Activated naive CD4-positive, alpha-beta T cell treated with anti-CD3 and anti-CD28 coated beads, Interleukin-2, amount 50 U/mL, for 16 hours (primary cell): Measurements from ENCODE around the gene MIER2.

Experiments
- DNase-seq: peaks from one replicate; pipeline ENCODE4 v3.0.0-alpha.2; 2020

The MIER2 gene

GRCh38 chr19:328025-328505, 16.5 kb downstream of the MIER2 start:
- no peak for DNase-seq

GRCh38 chr19:327291-328024, 17.1 kb downstream of the MIER2 start:
- DNase-seq, result no peak

GRCh38 chr19:326871-327270, 17.7 kb downstream of the MIER2 start:
- no peak for DNase-seq

DNA sequence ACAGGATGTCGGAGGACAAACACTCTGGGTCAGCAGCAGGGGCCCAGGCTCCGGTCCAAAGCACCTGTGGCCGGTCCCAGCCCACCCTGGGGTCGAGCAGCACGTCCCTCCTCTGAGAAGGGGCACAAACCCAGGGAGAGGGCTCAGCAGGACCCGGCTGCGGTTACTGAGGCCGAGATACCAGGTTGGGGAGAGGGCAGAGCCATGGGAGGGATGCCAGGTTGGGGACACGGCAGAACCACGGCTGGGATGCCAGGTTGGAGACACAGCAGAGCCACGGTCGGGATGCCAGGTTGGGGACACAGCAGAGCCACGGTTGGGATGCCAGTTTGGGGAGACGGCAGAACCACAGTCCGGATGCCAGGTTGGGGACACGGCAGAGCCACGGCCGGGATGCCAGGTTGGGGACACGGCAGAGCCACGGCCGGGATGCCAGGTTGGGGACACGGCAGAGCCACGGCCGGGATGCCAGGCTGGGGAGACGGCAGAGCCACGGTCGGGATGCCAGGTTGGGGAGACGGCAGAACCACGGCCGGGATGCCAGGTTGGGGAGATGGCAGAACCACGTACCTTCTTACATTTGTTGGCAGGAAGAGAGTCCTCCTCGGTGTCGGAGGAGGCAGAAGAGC, 18.5 kb downstream of the MIER2 start:
- DNase-seq, result no peak

- no peak for DNase-seq
Measured at GRCh38 chr19:325173-325936, 19.2 kb downstream of the MIER2 start.

GRCh38 chr19:324716-325115, 19.9 kb downstream of the MIER2 start:
- DNase-seq, result no peak

GRCh38 chr19:322616-323015, 22.0 kb downstream of the MIER2 start:
- no peak for DNase-seq

GRCh38 chr19:318509-318774, 26.2 kb downstream of the MIER2 start:
- no peak for DNase-seq

- no peak for DNase-seq
Measured at GRCh38 chr19:317710-318508, 26.7 kb downstream of the MIER2 start.

DNA sequence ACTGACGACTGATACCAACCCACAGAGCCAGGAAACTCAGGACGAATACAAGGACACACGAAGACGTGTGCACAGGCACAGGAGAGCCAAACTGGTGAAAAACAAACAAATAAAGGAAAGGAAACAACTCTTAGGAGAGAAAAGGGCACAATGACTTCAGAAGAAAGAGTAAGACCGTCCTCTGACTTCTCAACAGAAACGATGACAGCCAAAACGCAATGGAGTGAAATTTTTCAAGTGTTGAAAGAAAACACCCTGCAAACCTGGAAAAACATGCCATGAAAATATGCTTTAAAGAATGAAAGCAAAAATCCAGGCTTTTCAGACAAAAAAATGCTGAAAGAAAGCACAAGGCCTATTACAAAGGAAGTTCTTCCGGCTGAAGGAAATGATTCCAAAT, 28.8 kb downstream of the MIER2 start:
- DNase-seq, result no peak

GRCh38 chr19:313988-314815, 30.4 kb downstream of the MIER2 start:
- DNase-seq, result no peak

- DNase-seq, result no peak
Measured at GRCh38 chr19:313169-313987, 31.2 kb downstream of the MIER2 start.

DNA sequence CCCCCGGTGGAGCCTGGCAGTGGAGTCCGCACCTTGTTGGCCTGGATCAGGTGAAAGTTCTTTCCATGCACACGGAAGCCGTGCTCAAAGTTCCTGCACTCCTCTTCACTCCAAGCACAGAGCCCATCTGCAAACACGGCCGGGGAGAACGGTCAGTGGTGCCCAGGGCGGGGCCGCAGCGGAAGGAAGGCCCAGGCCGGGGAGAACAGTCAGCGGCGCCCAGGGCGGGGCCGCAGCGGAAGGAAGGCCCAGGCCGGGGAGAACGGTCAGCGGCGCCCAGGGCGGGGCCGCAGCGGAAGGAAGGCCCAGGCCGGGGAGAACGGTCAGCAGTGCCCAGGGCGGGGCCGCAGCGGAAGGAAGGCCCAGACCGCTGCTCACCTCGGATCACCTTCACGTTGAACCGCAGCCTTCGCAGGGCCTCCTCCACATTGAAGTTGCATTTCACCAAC, 32.8 kb downstream of the MIER2 start:
- no peak for DNase-seq

GRCh38 chr19:310781-311496, 33.7 kb downstream of the MIER2 start:
- DNase-seq, result no peak

GRCh38 chr19:310141-310651, 34.4 kb downstream of the MIER2 start:
- DNase-seq, result no peak

DNA sequence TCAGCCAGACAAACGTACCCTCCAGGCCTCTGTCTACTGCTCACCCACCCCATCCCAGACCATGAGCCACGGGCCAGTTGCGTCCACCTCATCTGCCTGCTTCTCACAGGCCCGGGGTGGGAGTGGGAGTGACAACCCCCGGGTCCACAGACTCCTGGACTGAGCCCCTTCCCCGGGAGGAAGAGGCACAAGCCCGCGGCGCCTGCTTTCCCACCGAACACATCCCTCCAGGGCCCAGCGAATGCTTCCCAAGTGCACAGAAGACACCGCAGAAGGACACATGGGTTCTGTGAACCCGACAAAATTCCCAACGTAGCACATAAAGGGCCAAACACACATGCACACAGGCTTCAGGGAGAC, 35.4 kb downstream of the MIER2 start:
- no peak for DNase-seq

- no peak for DNase-seq
Measured at GRCh38 chr19:308471-309205, 36.0 kb downstream of the MIER2 start.

DNA sequence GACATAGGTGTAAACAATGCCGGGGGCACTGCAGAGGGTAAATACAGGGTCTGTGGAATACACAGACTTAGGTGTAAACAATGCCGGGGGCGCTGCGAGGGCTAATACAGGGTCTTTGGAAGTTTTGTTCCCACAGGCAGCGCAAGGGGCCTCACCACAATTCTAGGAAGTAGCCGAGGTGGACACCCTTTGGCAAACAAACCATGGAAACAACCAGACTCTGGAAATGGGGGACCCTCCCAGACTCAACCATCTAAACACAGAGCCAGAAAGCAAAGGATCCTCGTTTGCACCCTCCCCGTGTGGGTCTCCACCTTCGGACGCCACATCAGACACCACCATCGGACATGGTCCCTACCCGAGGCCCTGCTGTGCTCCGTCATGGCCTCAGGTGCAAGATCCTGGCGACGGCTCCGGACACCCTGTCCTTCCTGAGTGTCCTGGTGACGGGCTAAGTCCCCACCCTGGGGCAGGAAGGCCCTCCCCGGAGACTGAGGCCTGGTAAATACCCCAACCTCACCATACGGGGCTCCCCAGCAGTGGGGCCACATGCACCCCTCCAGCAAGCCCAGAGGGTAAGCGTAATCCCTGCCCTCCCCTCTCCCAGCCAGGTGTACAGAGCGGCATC, 36.7 kb downstream of the MIER2 start:
- DNase-seq, result no peak

- no peak for DNase-seq
Measured at GRCh38 chr19:307111-307531, 37.5 kb downstream of the MIER2 start.
